OCI-LY3 (cell line): ENCODE results near the gene HINFP.

Experiments
- H2AFZ ChIP-seq: fragments of 200-600, 300-600 bp; shearing (Covaris generic); 2 replicates; pipeline ENCODE4 v1.6.0; 2014; ENCODE audit warnings: antibody characterized with exemption, low read depth, low read length
- H3K27ac ChIP-seq: fragments of 200-600, 300-600 bp; sonication (generic); 2 replicates; pipeline ENCODE4 v1.5.1; 2014; ENCODE audit warnings: mild to moderate bottlenecking, low read length, moderate library complexity, mixed read lengths
- H3K27me3 ChIP-seq: fragments of 200-600, 300-600 bp; sonication (generic); 2 replicates; pipeline ENCODE4 v1.6.1; 2014; ENCODE audit warnings: low read depth, low read length, mixed read lengths
- H3K36me3 ChIP-seq: fragments of 200-600, 300-600 bp; sonication (generic); replicated peaks from 2 replicates; pipeline ENCODE3; 2014; ENCODE audit warnings: low read depth, low read length, mixed read lengths
- H3K4me1 ChIP-seq: fragments of 300-600, 200-600 bp; sonication (generic); 2 replicates; pipeline ENCODE4 v1.6.1; 2014; ENCODE audit warnings: low read length, mixed read lengths
- H3K4me2 ChIP-seq: fragments of 200-600, 300-600 bp; sonication (generic); 2 replicates; pipeline ENCODE4 v1.6.1; 2014; ENCODE audit warnings: low read length, mixed read lengths
- H3K4me3 ChIP-seq: fragments of 300-600, 200-600 bp; sonication (generic); 2 replicates; pipeline ENCODE4 v1.5.1; 2014; ENCODE audit warnings: antibody characterized with exemption, mild to moderate bottlenecking, low read length, moderate library complexity
- H3K79me2 ChIP-seq: fragments of 300-600, 200-600 bp; shearing (Covaris generic); 2 replicates; pipeline ENCODE4 v1.6.1; 2014; ENCODE audit warnings: mild to moderate bottlenecking, low read length, mixed read lengths
- H3K9ac ChIP-seq: fragments of 300-600, 200-600 bp; shearing (Covaris generic); 2 replicates; pipeline ENCODE4 v1.6.0; 2014; ENCODE audit warnings: mild to moderate bottlenecking, low read length, moderate library complexity
- H3K9me3 ChIP-seq: fragments of 200-600, 300-600 bp; shearing (Covaris generic); 2 replicates; pipeline ENCODE4 v1.6.1; 2014; ENCODE audit warnings: low read length, mixed read lengths; ENCODE audit not compliant: insufficient read depth
- H4K20me1 ChIP-seq: fragments of 200-600, 300-600 bp; sonication (generic); 2 replicates; pipeline ENCODE4 v1.6.1; 2016; ENCODE audit warnings: low read length, mixed read lengths; ENCODE audit not compliant: insufficient read depth
- CTCF ChIP-seq: fragments of 200-600, 300-600 bp; sonication (generic); IDR thresholded peaks from 2 replicates; pipeline ENCODE4 v1.5.1; 2014; ENCODE audit warnings: antibody characterized with exemption, low read length, low read depth
- EZH2phosphoT487 ChIP-seq: fragments of 200-600 bp; shearing (Covaris generic); IDR thresholded peaks from 2 replicates; pipeline ENCODE4 v1.6.1; 2018; ENCODE audit warnings: antibody characterized with exemption, mixed run types, low read depth

Gene HINFP

GRCh38 chr11:119116235-119116594 lies 5.2 kb upstream of the HINFP start:
- Histone ChIP-seq H3K4me3 (no peak overlapping the region), H3K27ac (no peak overlapping the region), H4K20me1 (no peaks in the 10 kb centered on the region), H3K79me2 (no peaks in the 10 kb centered on the region), H3K27me3 (no peaks in the 10 kb centered on the region), H2AFZ (no peak overlapping the region), H3K9me3 (no peaks in the 10 kb centered on the region), H3K9ac (no peak overlapping the region), H3K4me1 (peaks cover 8% of the 10 kb centered on the region), H3K36me3 (peaks cover 12% of the 10 kb centered on the region), H3K4me2 (no peak overlapping the region)
- no peak for TF ChIP-seq CTCF
- no peak for TF ChIP-seq EZH2phosphoT487

- H3K36me3 ChIP-seq, result peaks cover 12% of the 10 kb centered on the region
Measured at GRCh38 chr11:119116601-119117000, 4.8 kb upstream of the HINFP start.

GRCh38 chr11:119117004-119117706 lies 4.2 kb upstream of the HINFP start:
- peaks cover 7% of the 10 kb centered on the region for H3K79me2 ChIP-seq
- no peak overlapping the region for H3K9ac ChIP-seq
- no peak overlapping the region for H3K27ac ChIP-seq
- no peak for TF ChIP-seq EZH2phosphoT487
- TF ChIP-seq CTCF, result no peak
- H3K4me3 ChIP-seq, result no peak overlapping the region
- H3K27me3 ChIP-seq, result no peaks in the 10 kb centered on the region
- peaks cover 2% of the 10 kb centered on the region; the same call in 1 of the 2 replicates for H4K20me1 ChIP-seq
- no peak overlapping the region for H2AFZ ChIP-seq
- peaks cover 9% of the 10 kb centered on the region for H3K4me1 ChIP-seq
- H3K9me3 ChIP-seq, result no peaks in the 10 kb centered on the region
- H3K36me3 ChIP-seq, result peaks cover 9% of the 10 kb centered on the region
- H3K4me2 ChIP-seq, result no peak overlapping the region

More at GRCh38 chr11:119116601-119117000, 4.8 kb upstream of the HINFP start:
- Histone ChIP-seq H4K20me1 (no peaks in the 10 kb centered on the region), H3K4me2 (no peak overlapping the region), H3K27me3 (no peaks in the 10 kb centered on the region), H3K4me1 (peaks cover 8% of the 10 kb centered on the region), H3K9me3 (no peaks in the 10 kb centered on the region), H2AFZ (no peak overlapping the region), H3K4me3 (no peak overlapping the region), H3K79me2 (peaks cover 1% of the 10 kb centered on the region; the same call in 1 of the 2 replicates), H3K9ac (no peak overlapping the region), H3K27ac (no peak overlapping the region)
- no peak for TF ChIP-seq CTCF
- no peak for TF ChIP-seq EZH2phosphoT487

- H3K27ac ChIP-seq, result no peak overlapping the region
Measured at GRCh38 chr11:119118227-119118626, 3.2 kb upstream of the HINFP start.

More at GRCh38 chr11:119118227-119118626, 3.2 kb upstream of the HINFP start:
- Histone ChIP-seq H3K36me3 (peaks cover 9% of the 10 kb centered on the region), H3K79me2 (peaks cover 14% of the 10 kb centered on the region), H3K9me3 (no peaks in the 10 kb centered on the region), H4K20me1 (peaks cover 7% of the 10 kb centered on the region; the same call in 1 of the 2 replicates), H3K9ac (no peak overlapping the region), H3K4me3 (no peak overlapping the region), H3K4me2 (no peak overlapping the region), H2AFZ (no peak overlapping the region), H3K4me1 (peaks cover 15% of the 10 kb centered on the region), H3K27me3 (no peaks in the 10 kb centered on the region)
- TF ChIP-seq CTCF (no peak), EZH2phosphoT487 (no peak)
